Retinal pigment epithelial cell (primary cell): ENCODE data around the gene PDE8A.

Experiments used
- DNase-seq: peaks from one replicate; pipeline ENCODE4 v3.0.0-alpha.2; 2010; ENCODE audit warnings: low read depth
- H3K4me3 ChIP-seq: 2 replicates; pipeline ENCODE4 v1.5.1; 2011; ENCODE audit warnings: mild to moderate bottlenecking, low read length, control low read depth, moderate library complexity
- CTCF ChIP-seq: conservative IDR thresholded peaks from 2 replicates; pipeline ENCODE4 v1.5.1; 2011; ENCODE audit warnings: low read depth, low read length, control low read depth, inconsistent platforms

Gene PDE8A

GRCh38 chr15:84981711-84982300, at the start of gene PDE8A:
TSS of gene PDE8A (plus strand) at chr15:84981856. CDS start at chr15:84982163, 307 bp downstream.
- no peak for DNase-seq
- H3K4me3 ChIP-seq: peak within 1 kb of the TSS; percentile 84
- TF ChIP-seq CTCF: no peak

- H3K4me3 ChIP-seq: no peak overlapping the region
- DNase-seq: no peak
- no peak for TF ChIP-seq CTCF
Observed at GRCh38 chr15:84934942-84935729, 46.5 kb upstream of the PDE8A start.

DNA sequence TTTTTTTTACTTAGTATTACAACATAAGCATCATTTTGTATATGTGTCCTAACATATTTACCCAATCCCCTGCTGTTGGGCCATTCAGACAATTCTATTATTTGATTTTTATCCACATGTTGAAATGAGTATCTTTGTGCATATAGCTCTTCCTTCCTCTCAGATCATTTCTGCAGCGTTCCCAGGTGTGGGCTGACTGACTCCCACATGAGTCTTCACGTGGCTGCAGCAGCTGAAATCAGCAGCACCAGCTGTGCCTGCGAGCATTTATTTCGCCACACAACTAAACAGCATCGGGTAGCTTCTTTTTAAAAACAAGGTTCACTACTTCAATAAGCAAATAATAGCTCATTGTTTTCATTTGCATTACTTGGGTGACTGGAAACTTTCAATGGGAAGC, 44.5 kb upstream of the PDE8A start:
- no peak overlapping the region for H3K4me3 ChIP-seq
- no peak for TF ChIP-seq CTCF
- no peak for DNase-seq

DNA sequence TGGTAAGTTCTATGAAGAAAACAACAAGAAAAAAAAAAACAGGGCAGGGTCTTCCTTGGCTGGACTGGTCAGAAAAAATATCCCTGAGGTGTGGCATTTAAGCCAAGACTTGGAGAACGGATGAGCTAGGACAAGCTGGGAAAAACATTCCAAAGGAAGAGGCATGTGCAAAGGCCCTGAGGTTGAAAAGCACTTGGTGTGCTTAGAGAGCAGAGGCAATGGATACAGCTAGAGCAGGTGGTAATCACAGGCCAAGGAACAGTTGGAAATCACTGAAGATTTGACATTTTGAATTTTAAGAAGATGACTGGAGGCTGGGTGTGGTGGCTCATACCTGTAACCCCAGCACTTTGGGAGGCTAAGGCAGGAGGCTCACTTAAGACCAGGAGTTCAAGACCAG, 42.9 kb upstream of the PDE8A start:
- no peak for DNase-seq
- H3K4me3 ChIP-seq: no peak overlapping the region
- no peak for TF ChIP-seq CTCF

DNA sequence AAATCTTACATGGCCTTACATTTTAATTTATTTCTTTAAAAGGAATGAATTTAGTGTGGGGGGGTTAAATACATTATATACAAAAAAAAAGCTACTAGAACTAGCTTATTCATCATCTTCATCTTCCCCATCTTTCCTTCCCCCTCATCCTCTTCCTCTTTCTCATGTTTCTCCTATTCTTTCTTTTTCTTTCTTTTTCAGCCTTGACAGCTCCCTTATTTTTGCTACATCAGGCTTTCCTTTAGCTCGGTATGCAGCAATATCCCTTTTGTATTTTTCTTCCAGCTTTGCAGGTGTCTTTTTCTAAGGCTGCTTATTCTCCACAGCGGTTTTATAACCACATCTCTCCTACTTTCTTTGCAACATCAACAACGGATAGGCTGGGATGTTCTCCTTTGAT, 41.3 kb upstream of the PDE8A start:
- no peak overlapping the region for H3K4me3 ChIP-seq
- no peak for DNase-seq
- TF ChIP-seq CTCF: no peak

DNA sequence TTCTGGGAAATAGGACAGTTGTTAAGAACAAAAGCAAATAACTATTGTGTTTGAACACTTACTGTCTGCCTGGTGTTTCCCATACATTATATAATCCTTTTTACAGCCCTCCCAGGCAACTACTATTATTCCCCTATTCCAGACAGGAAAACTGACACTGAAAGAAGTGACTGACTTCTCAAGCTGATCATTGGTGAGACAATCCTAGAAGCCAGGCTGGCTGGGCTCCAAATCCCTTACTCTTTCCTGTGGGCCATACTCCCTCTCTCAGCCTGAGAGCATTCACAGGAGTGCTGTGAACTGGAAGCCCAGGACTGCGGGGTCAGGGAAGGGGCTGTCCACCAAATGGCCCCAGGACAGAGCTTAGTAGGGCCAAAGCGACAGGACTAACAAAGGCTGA, 39.2 kb upstream of the PDE8A start:
- H3K4me3 ChIP-seq: no peak overlapping the region
- no peak for TF ChIP-seq CTCF
- DNase-seq: no peak

- no peak for DNase-seq
Observed at GRCh38 chr15:84944311-84944710, 37.3 kb upstream of the PDE8A start.

More at GRCh38 chr15:84944311-84944710, 37.3 kb upstream of the PDE8A start:
- no peak overlapping the region for H3K4me3 ChIP-seq
- no peak for TF ChIP-seq CTCF
